HEK293 (cell line): ENCODE measurements around the gene EHMT1.
"Not testable (repeated sequence)": the region's sequence is repeated elsewhere in the genome, so short reads cannot be mapped to it uniquely, and the experiment has no call there.

Source experiments
- CTCF ChIA-PET: fragments of 350-600 bp; formaldehyde crosslinking; extraction: SDS; loops from one replicate; lab custom pipeline; 2021; ENCODE audit warnings: antibody characterized with exemption; lab: Yijun Ruan, JAX
- POLR2A ChIA-PET: fragments of 300-600 bp; formaldehyde crosslinking; extraction: SDS; loops from one replicate; lab custom pipeline; 2020; ENCODE audit warnings: antibody characterized with exemption, inconsistent platforms; lab: Yijun Ruan, JAX
- H3K27ac ChIP-seq: fragments of 200-500 bp; sonication (Bioruptor generic); 2 replicates; pipeline ENCODE4 v1.5.1; 2014; ENCODE audit warnings: low read depth, low read length, control low read depth, inconsistent platforms; ENCODE audit errors: extremely low read depth
- H3K36me3 ChIP-seq, 2 experiments: fragments of 200-500 bp in 1 of 2; sonication (Bioruptor generic) in 1 of 2; 1 replicate in 1 of 2; 2 replicates in 1 of 2; pipeline ENCODE4 v1.5.1; 2014 to 2017; ENCODE audit warnings: inconsistent platforms in 2 of 2, low read length in 2 of 2; ENCODE audit not compliant: control insufficient read depth in 2 of 2, insufficient read depth in 1 of 2
- H3K4me1 ChIP-seq: fragments of 200-500 bp; sonication (Bioruptor generic); 2 replicates; pipeline ENCODE4 v1.5.1; 2014; ENCODE audit warnings: mild to moderate bottlenecking, low read length, inconsistent platforms; ENCODE audit not compliant: control insufficient read depth, insufficient read depth
- H3K4me3 ChIP-seq: 2 replicates; pipeline ENCODE4 v1.5.1; 2011; ENCODE audit warnings: low read depth, mild to moderate bottlenecking, control low read depth, low read length, moderate library complexity
- H3K9me3 ChIP-seq: fragments of 200-500 bp; sonication (Bioruptor generic); 2 replicates; pipeline ENCODE4 v1.5.1; 2014; ENCODE audit warnings: low read depth, low read length, inconsistent platforms; ENCODE audit not compliant: control insufficient read depth, insufficient read depth
- MEIS1 ChIP-seq: sonication (generic); formaldehyde crosslinking; IDR thresholded peaks from 2 replicates; pipeline ENCODE4 v1.8.1; 2022; ENCODE audit warnings: missing genetic modification reagents, mild to moderate bottlenecking, borderline replicate concordance
- PRDM10 ChIP-seq: fragments of 450-650 bp; formaldehyde crosslinking; IDR thresholded peaks from 2 replicates; pipeline ENCODE4 v1.5.1; 2016; ENCODE audit warnings: missing biosample characterization, missing genetic modification characterization
- WT1 ChIP-seq: fragments of 450-650 bp; formaldehyde crosslinking; IDR thresholded peaks from 2 replicates; pipeline ENCODE4 v1.5.1; 2016; ENCODE audit warnings: missing biosample characterization, missing genetic modification characterization
- ZFP37 ChIP-seq: fragments of 450-650 bp; formaldehyde crosslinking; IDR thresholded peaks from 2 replicates; pipeline ENCODE4 v1.5.1; 2016; ENCODE audit warnings: missing biosample characterization, missing genetic modification characterization
- ZNF133 ChIP-seq: fragments of 450-650 bp; formaldehyde crosslinking; IDR thresholded peaks from 2 replicates; pipeline ENCODE4 v1.5.1; 2016; ENCODE audit warnings: missing biosample characterization, missing genetic modification characterization
- ZNF169 ChIP-seq: fragments of 450-650 bp; formaldehyde crosslinking; IDR thresholded peaks from 2 replicates; pipeline ENCODE4 v1.5.1; 2016; ENCODE audit warnings: missing biosample characterization, missing genetic modification characterization
- ZNF248 ChIP-seq: fragments of 450-650 bp; formaldehyde crosslinking; IDR thresholded peaks from 2 replicates; pipeline ENCODE4 v1.5.1; 2017; ENCODE audit warnings: missing biosample characterization, missing genetic modification characterization
- ZNF398 ChIP-seq: fragments of 450-650 bp; formaldehyde crosslinking; IDR thresholded peaks from 2 replicates; pipeline ENCODE4 v1.5.1; 2017; ENCODE audit warnings: missing biosample characterization, missing genetic modification characterization
- ZNF404 ChIP-seq: fragments of 450-650 bp; formaldehyde crosslinking; IDR thresholded peaks from 2 replicates; pipeline ENCODE4 v1.5.1; 2017; ENCODE audit warnings: missing biosample characterization, missing genetic modification characterization
- ZNF423 ChIP-seq: fragments of 450-650 bp; formaldehyde crosslinking; IDR thresholded peaks from 2 replicates; pipeline ENCODE4 v1.5.1; 2016; ENCODE audit warnings: missing biosample characterization, missing genetic modification characterization
- ZNF426 ChIP-seq: fragments of 450-650 bp; formaldehyde crosslinking; IDR thresholded peaks from 2 replicates; pipeline ENCODE4 v1.5.1; 2017; ENCODE audit warnings: missing biosample characterization, missing genetic modification characterization, mild to moderate bottlenecking, inconsistent platforms, moderate library complexity
- ZNF510 ChIP-seq: fragments of 450-650 bp; formaldehyde crosslinking; IDR thresholded peaks from 2 replicates; pipeline ENCODE4 v1.5.1; 2018; ENCODE audit warnings: mild to moderate bottlenecking, missing genetic modification characterization, missing biosample characterization; ENCODE audit not compliant: insufficient replicate concordance
- ZNF548 ChIP-seq: fragments of 450-650 bp; formaldehyde crosslinking; IDR thresholded peaks from 2 replicates; pipeline ENCODE4 v1.5.1; 2016; ENCODE audit warnings: missing biosample characterization, missing genetic modification characterization
- ZNF792 ChIP-seq: fragments of 450-650 bp; formaldehyde crosslinking; IDR thresholded peaks from 2 replicates; pipeline ENCODE4 v1.5.1; 2016; ENCODE audit warnings: missing biosample characterization, missing genetic modification characterization
- ZNF837 ChIP-seq: fragments of 450-650 bp; formaldehyde crosslinking; IDR thresholded peaks from 2 replicates; pipeline ENCODE4 v1.5.1; 2016; ENCODE audit warnings: missing biosample characterization, missing genetic modification characterization
- TF ChIP-seq, protein P1 (sequence below): fragments of 450-650 bp; formaldehyde crosslinking; IDR thresholded peaks from 2 replicates; pipeline ENCODE4 v1.5.1; 2016; ENCODE audit warnings: missing biosample characterization, missing genetic modification characterization
- TF ChIP-seq, protein P2 (sequence below): fragments of 450-650 bp; formaldehyde crosslinking; IDR thresholded peaks from 2 replicates; pipeline ENCODE4 v1.5.1; 2017; ENCODE audit warnings: missing biosample characterization, missing genetic modification characterization

Gene EHMT1

GRCh38 chr9:137778914-137779313, 160.1 kb downstream of the EHMT1 start:
- Histone ChIP-seq H3K4me1 (no peaks in the 10 kb centered on the region), H3K9me3 (no peaks in the 10 kb centered on the region), H3K36me3 (peaks cover 0 to 94% of the 10 kb centered on the region in 2 experiments; a peak in 2 of 3 replicates), H3K27ac (no peak overlapping the region), H3K4me3 (no peak overlapping the region)
- TF ChIP-seq ZNF423 (tag by site-specific recombination) (no peak), ZNF133 (tag by site-specific recombination) (no peak), ZNF169 (tag by site-specific recombination) (no peak)
- TF ChIP-seq, protein P1, sequence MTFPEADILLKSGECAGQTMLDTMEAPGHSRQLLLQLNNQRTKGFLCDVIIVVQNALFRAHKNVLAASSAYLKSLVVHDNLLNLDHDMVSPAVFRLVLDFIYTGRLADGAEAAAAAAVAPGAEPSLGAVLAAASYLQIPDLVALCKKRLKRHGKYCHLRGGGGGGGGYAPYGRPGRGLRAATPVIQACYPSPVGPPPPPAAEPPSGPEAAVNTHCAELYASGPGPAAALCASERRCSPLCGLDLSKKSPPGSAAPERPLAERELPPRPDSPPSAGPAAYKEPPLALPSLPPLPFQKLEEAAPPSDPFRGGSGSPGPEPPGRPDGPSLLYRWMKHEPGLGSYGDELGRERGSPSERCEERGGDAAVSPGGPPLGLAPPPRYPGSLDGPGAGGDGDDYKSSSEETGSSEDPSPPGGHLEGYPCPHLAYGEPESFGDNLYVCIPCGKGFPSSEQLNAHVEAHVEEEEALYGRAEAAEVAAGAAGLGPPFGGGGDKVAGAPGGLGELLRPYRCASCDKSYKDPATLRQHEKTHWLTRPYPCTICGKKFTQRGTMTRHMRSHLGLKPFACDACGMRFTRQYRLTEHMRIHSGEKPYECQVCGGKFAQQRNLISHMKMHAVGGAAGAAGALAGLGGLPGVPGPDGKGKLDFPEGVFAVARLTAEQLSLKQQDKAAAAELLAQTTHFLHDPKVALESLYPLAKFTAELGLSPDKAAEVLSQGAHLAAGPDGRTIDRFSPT (tag by site-specific recombination): no peak
- POLR2A ChIA-PET: no interaction called here
- CTCF ChIA-PET: no interaction called here

DNA sequence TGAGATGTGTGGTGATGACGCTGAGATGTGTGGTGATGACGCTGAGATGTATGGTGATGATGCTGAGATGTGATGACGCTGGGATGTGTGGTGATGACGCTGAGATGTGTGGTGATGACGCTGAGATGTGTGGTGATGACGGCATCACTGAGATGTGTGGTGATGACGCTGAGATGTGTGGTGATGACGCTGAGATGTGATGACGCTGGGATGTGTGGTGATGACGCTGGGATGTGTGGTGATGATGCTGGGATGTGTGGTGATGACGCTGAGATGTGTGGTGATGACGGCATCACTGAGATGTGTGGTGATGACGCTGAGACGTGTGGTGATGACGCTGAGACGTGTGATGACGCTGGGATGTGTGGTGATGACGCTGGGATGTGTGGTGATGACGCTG, 161.2 kb downstream of the EHMT1 start:
- POLR2A ChIA-PET, CTCF ChIA-PET, H3K4me1 ChIP-seq, H3K9me3 ChIP-seq, H3K4me3 ChIP-seq, H3K27ac ChIP-seq: not testable (repeated sequence)
- peaks cover 0 to 96% of the 10 kb centered on the region in 2 experiments; a peak in 2 of 3 replicates for H3K36me3 ChIP-seq

DNA sequence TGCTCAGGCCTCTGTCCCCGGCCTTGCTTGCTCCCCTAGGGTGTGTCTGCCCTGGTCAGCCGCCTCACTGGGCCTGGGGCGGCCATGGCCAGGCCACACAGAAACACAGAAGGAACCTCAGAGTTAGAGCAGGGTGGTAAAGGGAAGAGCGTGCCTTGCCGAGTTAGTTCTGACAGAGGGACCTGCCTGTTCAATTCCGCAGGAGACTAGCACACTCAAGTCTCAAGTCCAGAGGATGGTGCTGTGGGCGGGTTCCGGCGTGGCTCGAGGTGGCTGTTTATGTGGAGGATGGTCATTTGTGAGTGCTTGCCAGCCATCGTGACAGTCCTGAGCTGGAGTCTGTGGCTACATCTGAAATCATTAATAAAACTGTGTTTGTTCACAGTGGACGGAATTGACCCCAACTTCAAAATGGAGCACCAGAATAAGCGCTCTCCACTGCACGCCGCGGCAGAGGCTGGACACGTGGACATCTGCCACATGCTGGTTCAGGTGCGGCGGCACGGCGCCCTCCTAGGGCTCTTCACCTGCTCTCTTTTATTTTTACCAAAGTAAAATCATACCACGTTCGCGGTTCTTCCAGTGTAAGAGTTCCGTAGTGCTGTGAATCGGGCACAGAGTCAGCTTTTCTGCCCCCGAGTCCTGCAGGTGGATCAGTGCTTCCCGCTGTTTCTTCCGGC, 163.2 kb downstream of the EHMT1 start:
- no peaks in the 10 kb centered on the region for H3K4me1 ChIP-seq
- H3K9me3 ChIP-seq: no peaks in the 10 kb centered on the region
- ChIA-PET CTCF (no interaction called here), POLR2A (no interaction called here)
- no peak overlapping the region for H3K4me3 ChIP-seq
- peaks cover 0 to 88% of the 10 kb centered on the region in 2 experiments; a peak in 2 of 3 replicates for H3K36me3 ChIP-seq
- TF ChIP-seq ZFP37: no peak
- TF ChIP-seq ZNF169 (tag by site-specific recombination): no peak
- no peak for TF ChIP-seq MEIS1
- TF ChIP-seq ZNF792 (tag by site-specific recombination): no peak
- no peak for TF ChIP-seq ZNF548 (tag by site-specific recombination)
- TF ChIP-seq, protein P2, sequence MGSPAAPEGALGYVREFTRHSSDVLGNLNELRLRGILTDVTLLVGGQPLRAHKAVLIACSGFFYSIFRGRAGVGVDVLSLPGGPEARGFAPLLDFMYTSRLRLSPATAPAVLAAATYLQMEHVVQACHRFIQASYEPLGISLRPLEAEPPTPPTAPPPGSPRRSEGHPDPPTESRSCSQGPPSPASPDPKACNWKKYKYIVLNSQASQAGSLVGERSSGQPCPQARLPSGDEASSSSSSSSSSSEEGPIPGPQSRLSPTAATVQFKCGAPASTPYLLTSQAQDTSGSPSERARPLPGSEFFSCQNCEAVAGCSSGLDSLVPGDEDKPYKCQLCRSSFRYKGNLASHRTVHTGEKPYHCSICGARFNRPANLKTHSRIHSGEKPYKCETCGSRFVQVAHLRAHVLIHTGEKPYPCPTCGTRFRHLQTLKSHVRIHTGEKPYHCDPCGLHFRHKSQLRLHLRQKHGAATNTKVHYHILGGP: no peak
- no peak for TF ChIP-seq ZNF510 (tag by site-specific recombination)
- H3K27ac ChIP-seq: no peak overlapping the region

- ChIA-PET CTCF (interaction anchor here (0.6 to 1.3 kb wide), 2 partner anchors 40 to 111 kb away, joined by 3 to 4 read pairs; no protein-coding TSS in a partner anchor), POLR2A (interaction anchor here (0.6 kb wide), 1 partner anchor 34 kb away, joined by 3 read pairs; no protein-coding TSS in a partner anchor)
- no peak overlapping the region for H3K4me3 ChIP-seq
- H3K36me3 ChIP-seq: peaks cover 0 to 79% of the 10 kb centered on the region in 2 experiments; a peak in 2 of 3 replicates
- H3K9me3 ChIP-seq: no peaks in the 10 kb centered on the region
- no peaks in the 10 kb centered on the region for H3K4me1 ChIP-seq
- no peak overlapping the region for H3K27ac ChIP-seq
- no peak for TF ChIP-seq ZNF837
- no peak for TF ChIP-seq ZNF426 (tag by site-specific recombination)
- no peak for TF ChIP-seq ZNF398 (tag by site-specific recombination)
- TF ChIP-seq PRDM10 (tag by site-specific recombination): no peak
- TF ChIP-seq ZNF248 (tag by site-specific recombination): no peak
- no peak for TF ChIP-seq ZNF792 (tag by site-specific recombination)
- no peak for TF ChIP-seq ZNF404 (tag by site-specific recombination)
- no peak for TF ChIP-seq WT1 (tag by site-specific recombination)
Measured at GRCh38 chr9:137783521-137783920, 164.7 kb downstream of the EHMT1 start.
